Ovary (tissue), 9 donors: Measurements from ENCODE around the gene UBE2I. TPM values are rescaled to one million over a fixed set of nuclear protein-coding genes. Genes with fewer than 3 reads are reported as not detected.

Source experiments
- DNase-seq, 5 donors: peaks; one replicate each; pipeline ENCODE4 v3.0.0-alpha.2; 2019 to 2020
- H3K27ac ChIP-seq, 2 donors: fragments of 200-600 bp; one replicate each; pipeline versions ENCODE4 v1.5.1 to v1.8.0; 2019 to 2022
- H3K27me3 ChIP-seq: fragments of 200-600 bp; one replicate; pipeline ENCODE4 v1.8.0; 2022
- H3K36me3 ChIP-seq: fragments of 200-600 bp; sonication (generic); one replicate; pipeline ENCODE4 v1.5.1; 2019
- H3K4me1 ChIP-seq: one replicate; pipeline ENCODE4 v1.8.1; 2013; ENCODE audit warnings: mild to moderate bottlenecking, moderate library complexity; ENCODE audit not compliant: insufficient read depth
- H3K4me3 ChIP-seq: fragments of 200-600 bp; sonication (generic); one replicate; pipeline ENCODE4 v1.5.1; 2017
- H3K9me3 ChIP-seq, 2 donors: fragments of 200-600 bp in 1 of 2; sonication (generic) in 1 of 2; one replicate each; pipeline versions ENCODE4 v1.5.1 to v1.8.1; 2013 to 2019; ENCODE audit warnings: mild to moderate bottlenecking in 1 of 2, moderate library complexity in 1 of 2
- CTCF ChIP-seq, 3 donors: fragments of 450-650 bp in 2 of 3; fragments of 200-600 bp in 1 of 3; IDR thresholded peaks; one replicate each; pipeline versions ENCODE4 v1.5.1 to v1.8.0; 2016 to 2022; ENCODE audit warnings: antibody characterized with exemption in 3 of 3, mild to moderate bottlenecking in 1 of 3
- EP300 ChIP-seq: sonication (generic); formaldehyde crosslinking; IDR thresholded peaks from one replicate; pipeline ENCODE4 v1.6.1; 2017; ENCODE audit warnings: antibody characterized with exemption
- POLR2A ChIP-seq: fragments of 450-650 bp; IDR thresholded peaks from one replicate; pipeline ENCODE4 v1.6.1; 2017; ENCODE audit warnings: antibody characterized with exemption, mild to moderate bottlenecking, moderate library complexity
- WGBS, 3 donors: extraction: QIAGEN DNeasy Blood & Tissue Kit in 1 of 3; methylation state at CpG; one replicate each; pipeline versions ENCODE4 v1.1.5 to v1.1.7; 2013 to 2017; 5-methylcytosine and 5-hydroxymethylcytosine counted together
- intact Hi-C, 4 donors: fragments of 100-400 bp; cut with DNase I; formaldehyde crosslinking; loops; one replicate each; pipeline versions ENCODE4 v1.11.0 to v1.15.1; 2022 to 2023
- polyA plus RNA-seq, 2 donors: library from polyadenylated mRNA; stranded (reverse); fragments of 200-250 nt in 1 of 2; fragments of 350-450 nt in 1 of 2; fragmentation: Illumina TruSeq in 1 of 2; extraction: RNeasy Lipid Tissue Mini Kit (QIAGEN cat#74804) in 1 of 2; gene quantifications; one replicate each; pipeline ENCODE4 v1.2.3, GENCODE V29; 2013 to 2014
- total RNA-seq, 7 donors: library from RNA; depleted of rRNA in 2 of 7; stranded (reverse); fragments of >200 nt in 2 of 7; fragmentation: NEBNext Ultra II Directional in 3 of 7; extraction: Animal tissue kit (Norgen Biotek cat#: 25700) in 3 of 7; gene quantifications; one replicate each; pipeline versions ENCODE4 v1.1.0 to v1.2.4, GENCODE V29; 2016 to 2023
- donor health status: DM: no; HTN: no; CAD: no; lungs with moderate emphysema.
- donor health status: DM: no; HTN: no; CAD: no.
- donor health status: Bipolar disorder and iron deficiency.
- donor health status: DM: yes; HTN: yes; CAD: no.
- donor health status: DM: no; HTN: no; CAD: no.
- donor health status: DM: yes; HTN: yes; CAD: no.

UBE2I gene
- total and polyA plus RNA-seq, 9 donors: 63.9 to 258 (median 145) TPM

- WGBS, 3 donors: 78 to 85% (median 81%) methylated on average over 14 of the region's 14 CpGs
- H3K36me3 ChIP-seq: no peaks in the 10 kb centered on the region
- H3K4me1 ChIP-seq: peaks cover 24% of the 10 kb centered on the region
- TF ChIP-seq CTCF (IDR thresholded peaks at IDR 0.05): no peak
- TF ChIP-seq POLR2A: no peak
- TF ChIP-seq EP300: no peak
- no peaks in the 10 kb centered on the region for H3K27me3 ChIP-seq
- no peak overlapping the region for H3K4me3 ChIP-seq
- DNase-seq: no peak
- intact Hi-C loops: no loop called here
- H3K27ac ChIP-seq: no peak overlapping the region
- H3K9me3 ChIP-seq: no peaks in the 10 kb centered on the region
Observed at GRCh38 chr16:1316033-1316405, 6.6 kb downstream of the UBE2I start.

GRCh38 chr16:1317479-1318267, 8.2 kb downstream of the UBE2I start:
- H3K36me3 ChIP-seq: no peaks in the 10 kb centered on the region
- no peak for DNase-seq
- no peak for TF ChIP-seq CTCF (IDR thresholded peaks at IDR 0.05)
- TF ChIP-seq POLR2A: no peak

GRCh38 chr16:1318268-1318545, 8.8 kb downstream of the UBE2I start:
- no peak overlapping the region for H3K27ac ChIP-seq
- DNase-seq: no peak
- H3K4me3 ChIP-seq: no peak overlapping the region
- no peaks in the 10 kb centered on the region for H3K9me3 ChIP-seq
- intact Hi-C loops: no loop called here
- TF ChIP-seq CTCF (IDR thresholded peaks at IDR 0.05) (no peak), EP300 (no peak), POLR2A (no peak)
- no peaks in the 10 kb centered on the region for H3K36me3 ChIP-seq
- H3K4me1 ChIP-seq: peaks cover 7% of the 10 kb centered on the region
- 74 to 79% (median 75%) methylated on average over 9 of the region's 9 CpGs for WGBS, 3 donors
- H3K27me3 ChIP-seq: no peaks in the 10 kb centered on the region

More at GRCh38 chr16:1317479-1318267, 8.2 kb downstream of the UBE2I start:
- WGBS, 3 donors: 79 to 82% (median 81%) methylated on average over 27 to 32 of the region's 32 CpGs
- H3K4me1 ChIP-seq: peaks cover 11% of the 10 kb centered on the region
- no peaks in the 10 kb centered on the region for H3K9me3 ChIP-seq
- H3K4me3 ChIP-seq: no peak overlapping the region
- no peak overlapping the region for H3K27ac ChIP-seq
- no peaks in the 10 kb centered on the region for H3K27me3 ChIP-seq
- intact Hi-C loops: no loop called here

GRCh38 chr16:1319041-1319440, 9.6 kb downstream of the UBE2I start:
- intact Hi-C loops: no loop called here
- 88 to 91% (median 89%) methylated on average over 33 of the region's 33 CpGs for WGBS, 3 donors

More at GRCh38 chr16:1319041-1319440, 9.6 kb downstream of the UBE2I start:
- H3K4me1 ChIP-seq: peaks cover 2% of the 10 kb centered on the region
- H3K4me3 ChIP-seq: no peak overlapping the region
- H3K36me3 ChIP-seq: no peaks in the 10 kb centered on the region
- TF ChIP-seq EP300 (no peak), CTCF (IDR thresholded peaks at IDR 0.05) (no peak), POLR2A (no peak)
- H3K9me3 ChIP-seq: no peaks in the 10 kb centered on the region
- no peaks in the 10 kb centered on the region for H3K27me3 ChIP-seq
- no peak for DNase-seq
- H3K27ac ChIP-seq: no peak overlapping the region
